ENCODE data around the gene NTRK2.

NTRK2 gene

GRCh38 chr9:84718476-84718875, 48.9 kb downstream of the NTRK2 start:
- no peak overlapping the region for H3K27ac Mint-ChIP-seq
- no peak for ATAC-seq (replicated peaks)
- no peak for DNase-seq

GRCh38 chr9:84722388-84722989, 53.0 kb downstream of the NTRK2 start:
- Mint-ChIP-seq H3K4me3 (no peak overlapping the region), H3K36me3 (ENCODE audit: insufficient read depth) (no peaks in the 10 kb centered on the region), H3K27me3 (no peaks in the 10 kb centered on the region), H3K27ac (no peak overlapping the region), H3K9me3 (peaks cover 0 to 3% of the 10 kb centered on the region in 2 donors), H3K4me1 (ENCODE audit: low read depth in 2 of 2) (no peaks in the 10 kb centered on the region)
- no peak for DNase-seq
- no peak for ATAC-seq (replicated peaks)

More at GRCh38 chr9:84718476-84718875, 48.9 kb downstream of the NTRK2 start:
- Mint-ChIP-seq H3K9me3 (peaks cover 0 to 3% of the 10 kb centered on the region in 2 donors), H3K36me3 (ENCODE audit: insufficient read depth) (no peaks in the 10 kb centered on the region), H3K4me1 (ENCODE audit: low read depth in 2 of 2) (no peaks in the 10 kb centered on the region), H3K4me3 (no peak overlapping the region), H3K27me3 (peaks cover 0 to 5% of the 10 kb centered on the region in 2 donors)

- H3K36me3 Mint-ChIP-seq (ENCODE audit: insufficient read depth): no peaks in the 10 kb centered on the region
- no peaks in the 10 kb centered on the region for H3K27me3 Mint-ChIP-seq
- DNase-seq: no peak
- H3K27ac Mint-ChIP-seq: no peak overlapping the region
- no peak overlapping the region for H3K4me3 Mint-ChIP-seq
- no peaks in the 10 kb centered on the region for H3K4me1 Mint-ChIP-seq (ENCODE audit: low read depth in 2 of 2)
- ATAC-seq (replicated peaks): no peak
- peaks cover 0 to 3% of the 10 kb centered on the region in 2 donors for H3K9me3 Mint-ChIP-seq
These were observed 53.9 kb downstream of the NTRK2 start for GRCh38 chr9:84723426-84723825.

- no peaks in the 10 kb centered on the region for H3K9me3 Mint-ChIP-seq
- no peaks in the 10 kb centered on the region for H3K27me3 Mint-ChIP-seq
- ATAC-seq (replicated peaks) (no peak), DNase-seq (no peak)
- H3K27ac Mint-ChIP-seq: no peak overlapping the region
- H3K36me3 Mint-ChIP-seq (ENCODE audit: insufficient read depth): no peaks in the 10 kb centered on the region
- H3K4me1 Mint-ChIP-seq (ENCODE audit: low read depth in 2 of 2): no peaks in the 10 kb centered on the region
- H3K4me3 Mint-ChIP-seq: no peak overlapping the region
These were observed 62.2 kb downstream of the NTRK2 start for GRCh38 chr9:84731696-84732095.

GRCh38 chr9:84736081-84736480, 66.6 kb downstream of the NTRK2 start:
- ATAC-seq (replicated peaks) (no peak), DNase-seq (no peak)
- Mint-ChIP-seq H3K27me3 (peaks cover 0 to 8% of the 10 kb centered on the region in 2 donors), H3K4me1 (ENCODE audit: low read depth in 2 of 2) (no peaks in the 10 kb centered on the region), H3K4me3 (no peak overlapping the region), H3K36me3 (ENCODE audit: insufficient read depth) (no peaks in the 10 kb centered on the region), H3K9me3 (no peaks in the 10 kb centered on the region), H3K27ac (no peak overlapping the region)

- Mint-ChIP-seq H3K36me3 (ENCODE audit: insufficient read depth) (no peaks in the 10 kb centered on the region), H3K9me3 (no peaks in the 10 kb centered on the region), H3K4me1 (ENCODE audit: low read depth in 2 of 2) (no peaks in the 10 kb centered on the region), H3K27me3 (peaks cover 0 to 8% of the 10 kb centered on the region in 2 donors), H3K4me3 (no peak overlapping the region), H3K27ac (no peak overlapping the region)
- DNase-seq (no peak), ATAC-seq (replicated peaks) (no peak)
These were observed 67.0 kb downstream of the NTRK2 start for GRCh38 chr9:84736536-84736935.

GRCh38 chr9:84738353-84738752, 68.8 kb downstream of the NTRK2 start:
- H3K36me3 Mint-ChIP-seq (ENCODE audit: insufficient read depth): no peaks in the 10 kb centered on the region
- no peaks in the 10 kb centered on the region for H3K4me1 Mint-ChIP-seq (ENCODE audit: low read depth in 2 of 2)
- no peak overlapping the region for H3K27ac Mint-ChIP-seq
- DNase-seq (no peak), ATAC-seq (replicated peaks) (no peak)
- no peaks in the 10 kb centered on the region for H3K9me3 Mint-ChIP-seq
- no peak overlapping the region for H3K4me3 Mint-ChIP-seq
- peaks cover 0 to 8% of the 10 kb centered on the region in 2 donors for H3K27me3 Mint-ChIP-seq

GRCh38 chr9:84742261-84742660, 72.7 kb downstream of the NTRK2 start:
- DNase-seq (no peak), ATAC-seq (replicated peaks) (no peak)
- Mint-ChIP-seq H3K36me3 (ENCODE audit: insufficient read depth) (no peaks in the 10 kb centered on the region), H3K27me3 (peaks cover 0 to 8% of the 10 kb centered on the region in 2 donors), H3K9me3 (no peaks in the 10 kb centered on the region), H3K4me3 (no peak overlapping the region), H3K27ac (no peak overlapping the region), H3K4me1 (ENCODE audit: low read depth in 2 of 2) (no peaks in the 10 kb centered on the region)

GRCh38 chr9:84744195-84744594, 74.7 kb downstream of the NTRK2 start:
- ATAC-seq (replicated peaks) (no peak), DNase-seq (no peak)
- H3K4me3 Mint-ChIP-seq: no peak overlapping the region
- H3K36me3 Mint-ChIP-seq (ENCODE audit: insufficient read depth): no peaks in the 10 kb centered on the region
- no peaks in the 10 kb centered on the region for H3K9me3 Mint-ChIP-seq
- H3K4me1 Mint-ChIP-seq (ENCODE audit: low read depth in 2 of 2): no peaks in the 10 kb centered on the region
- H3K27ac Mint-ChIP-seq: no peak overlapping the region
- H3K27me3 Mint-ChIP-seq: no peaks in the 10 kb centered on the region

GRCh38 chr9:84744726-84745125, 75.2 kb downstream of the NTRK2 start:
- DNase-seq (no peak), ATAC-seq (replicated peaks) (no peak)
- Mint-ChIP-seq H3K4me3 (no peak overlapping the region), H3K27me3 (no peaks in the 10 kb centered on the region), H3K36me3 (ENCODE audit: insufficient read depth) (no peaks in the 10 kb centered on the region), H3K4me1 (ENCODE audit: low read depth in 2 of 2) (no peaks in the 10 kb centered on the region), H3K27ac (no peak overlapping the region), H3K9me3 (no peaks in the 10 kb centered on the region)

- DNase-seq: no peak
- Mint-ChIP-seq H3K9me3 (no peaks in the 10 kb centered on the region), H3K27me3 (no peaks in the 10 kb centered on the region), H3K36me3 (ENCODE audit: insufficient read depth) (no peaks in the 10 kb centered on the region), H3K4me1 (ENCODE audit: low read depth in 2 of 2) (peaks cover 0 to 9% of the 10 kb centered on the region in 2 donors), H3K27ac (no peak overlapping the region), H3K4me3 (no peak overlapping the region)
- ATAC-seq (replicated peaks): no peak
These were observed 78.6 kb downstream of the NTRK2 start for GRCh38 chr9:84748112-84748511.

- H3K36me3 Mint-ChIP-seq (ENCODE audit: insufficient read depth): no peaks in the 10 kb centered on the region
- no peak overlapping the region for H3K27ac Mint-ChIP-seq
- H3K9me3 Mint-ChIP-seq: no peaks in the 10 kb centered on the region
- H3K4me3 Mint-ChIP-seq: no peak overlapping the region
- no peak for ATAC-seq (replicated peaks)
- no peak for DNase-seq
- no peaks in the 10 kb centered on the region for H3K27me3 Mint-ChIP-seq
- H3K4me1 Mint-ChIP-seq (ENCODE audit: low read depth in 2 of 2): peaks cover 0 to 9% of the 10 kb centered on the region in 2 donors
These were observed 80.8 kb downstream of the NTRK2 start for GRCh38 chr9:84750152-84750865.

GRCh38 chr9:84751921-84752320, 82.4 kb downstream of the NTRK2 start:
- DNase-seq (no peak), ATAC-seq (replicated peaks) (peak; percentile 50)
- Mint-ChIP-seq H3K27me3 (no peaks in the 10 kb centered on the region), H3K27ac (no peak overlapping the region), H3K36me3 (ENCODE audit: insufficient read depth) (no peaks in the 10 kb centered on the region), H3K9me3 (no peaks in the 10 kb centered on the region), H3K4me1 (ENCODE audit: low read depth in 2 of 2) (peaks cover 0 to 9% of the 10 kb centered on the region in 2 donors), H3K4me3 (no peak overlapping the region)

- H3K9me3 Mint-ChIP-seq: no peaks in the 10 kb centered on the region
- DNase-seq: no peak
- peaks cover 0 to 9% of the 10 kb centered on the region in 2 donors for H3K4me1 Mint-ChIP-seq (ENCODE audit: low read depth in 2 of 2)
- no peak overlapping the region for H3K27ac Mint-ChIP-seq
- no peak for ATAC-seq (replicated peaks)
- no peaks in the 10 kb centered on the region for H3K36me3 Mint-ChIP-seq (ENCODE audit: insufficient read depth)
- H3K4me3 Mint-ChIP-seq: no peak overlapping the region
- no peaks in the 10 kb centered on the region for H3K27me3 Mint-ChIP-seq
These were observed 84.9 kb downstream of the NTRK2 start for GRCh38 chr9:84754461-84754860.
